PC-3 (cell line): ENCODE measurements around the gene PLEKHN1. TPM values are rescaled to one million over a fixed set of nuclear protein-coding genes. Genes with fewer than 3 reads are reported as not detected.

Source experiments
- ATAC-seq: fragments of 200-7000 bp; cut with Tn5 transposase; 2 replicates; pipeline ENCODE4 v1.9.1; 2020; ENCODE audit warnings: mild to moderate bottlenecking, moderate library complexity
- BruUV-seq: library from RNA; stranded (reverse); fragments of 400-500 nt; replicated peaks from 2 replicates; lab custom pipeline; 2021; lab: Mats Ljungman, UMichigan
- CTCF ChIA-PET: fragments of 300-600 bp; sonication (Branson Sonifier 250); formaldehyde crosslinking; loops from one replicate; lab custom pipeline; 2022; ENCODE audit warnings: antibody characterized with exemption; lab: Charles Lee
- POLR2A ChIA-PET: fragments of 300-600 bp; sonication (Branson Sonifier 250); formaldehyde crosslinking; loops from one replicate; lab custom pipeline; 2022; ENCODE audit warnings: antibody characterized with exemption; ENCODE audit not compliant: unreplicated experiment; lab: Charles Lee
- DNase-seq: peaks from one replicate; pipeline ENCODE4 v3.0.0-alpha.2; 2015
- H2AFZ ChIP-seq: fragments of 300-600 bp; sonication (generic); 2 replicates; pipeline ENCODE4 v1.6.0; 2016; ENCODE audit warnings: antibody characterized with exemption, low read length
- H3F3A ChIP-seq: fragments of 300-600 bp; sonication (generic); one replicate; pipeline ENCODE4 v1.6.0; 2017; ENCODE audit warnings: antibody characterized with exemption, low read length, control low read depth, mild to moderate bottlenecking; ENCODE audit not compliant: unreplicated experiment
- H3K27ac ChIP-seq: fragments of 300-600 bp; sonication (generic); 2 replicates; pipeline ENCODE4 v1.5.1; 2016; ENCODE audit warnings: mild to moderate bottlenecking, low read length
- H3K27me3 ChIP-seq: fragments of 300-600 bp; sonication (generic); 2 replicates; pipeline ENCODE4 v1.6.1; 2016; ENCODE audit warnings: low read length, mixed read lengths
- H3K36me3 ChIP-seq: fragments of 300-600 bp; sonication (generic); 2 replicates; pipeline ENCODE4 v1.6.1; 2016; ENCODE audit warnings: low read depth, mixed run types, low read length, mixed read lengths
- H3K4me1 ChIP-seq: fragments of 300-600 bp; sonication (generic); 2 replicates; pipeline ENCODE4 v1.5.1; 2016; ENCODE audit warnings: low read length; ENCODE audit not compliant: insufficient read depth
- H3K4me2 ChIP-seq: fragments of 300-600 bp; sonication (generic); 2 replicates; pipeline ENCODE4 v1.6.0; 2016; ENCODE audit warnings: low read length
- H3K4me3 ChIP-seq: fragments of 300-600 bp; sonication (generic); 2 replicates; pipeline ENCODE4 v1.5.1; 2016; ENCODE audit warnings: mild to moderate bottlenecking, low read length, mixed read lengths
- H3K79me2 ChIP-seq: fragments of 300-600 bp; sonication (generic); 2 replicates; pipeline ENCODE4 v1.6.1; 2017; ENCODE audit warnings: low read length, mixed read lengths
- H3K9ac ChIP-seq: fragments of 300-600 bp; sonication (generic); 2 replicates; pipeline ENCODE4 v1.6.0; 2016; ENCODE audit warnings: mild to moderate bottlenecking, low read length
- H3K9me2 ChIP-seq: fragments of 300-600 bp; sonication (generic); replicated peaks from 2 replicates; pipeline ENCODE4 v1.6.1; 2016; ENCODE audit warnings: mixed run types, low read length, mixed read lengths
- H3K9me3 ChIP-seq: fragments of 300-600 bp; sonication (generic); 2 replicates; pipeline ENCODE4 v1.6.1; 2016; ENCODE audit warnings: low read length, mixed read lengths
- H4K20me1 ChIP-seq: fragments of 300-600 bp; sonication (generic); 2 replicates; pipeline ENCODE4 v1.6.1; 2016; ENCODE audit warnings: low read length, mixed read lengths
- EZH2 ChIP-seq: fragments of 300-600 bp; sonication (generic); IDR thresholded peaks from one replicate; pipeline ENCODE4 v1.6.1; 2017; ENCODE audit warnings: antibody characterized with exemption, mild to moderate bottlenecking, low read length; ENCODE audit not compliant: unreplicated experiment
- EZH2phosphoT487 ChIP-seq: fragments of 300-600 bp; sonication (generic); IDR thresholded peaks from 2 replicates; pipeline ENCODE4 v1.6.1; 2018; ENCODE audit warnings: mild to moderate bottlenecking, antibody characterized with exemption, low read length, borderline replicate concordance
- intact Hi-C: fragments of 100-400 bp; cut with micrococcal nuclease; formaldehyde crosslinking; loops from 2 replicates; pipeline ENCODE4 v1.9.0; 2023
- total RNA-seq: library from RNA; depleted of rRNA; stranded (reverse); fragments of >200 nt; gene quantifications from 2 replicates; pipeline ENCODE4 v1.2.3, GENCODE V29; 2014
- TF ChIP-seq, protein P1 (sequence below): fragments of 300-600 bp; sonication (generic); conservative IDR thresholded peaks from 2 replicates; pipeline ENCODE4 v1.5.1; 2017; ENCODE audit warnings: antibody characterized with exemption, low read depth, mild to moderate bottlenecking, low read length

The PLEKHN1 gene
- total RNA-seq, 1 experiment from 2014 or later = 14.0 TPM

DNA sequence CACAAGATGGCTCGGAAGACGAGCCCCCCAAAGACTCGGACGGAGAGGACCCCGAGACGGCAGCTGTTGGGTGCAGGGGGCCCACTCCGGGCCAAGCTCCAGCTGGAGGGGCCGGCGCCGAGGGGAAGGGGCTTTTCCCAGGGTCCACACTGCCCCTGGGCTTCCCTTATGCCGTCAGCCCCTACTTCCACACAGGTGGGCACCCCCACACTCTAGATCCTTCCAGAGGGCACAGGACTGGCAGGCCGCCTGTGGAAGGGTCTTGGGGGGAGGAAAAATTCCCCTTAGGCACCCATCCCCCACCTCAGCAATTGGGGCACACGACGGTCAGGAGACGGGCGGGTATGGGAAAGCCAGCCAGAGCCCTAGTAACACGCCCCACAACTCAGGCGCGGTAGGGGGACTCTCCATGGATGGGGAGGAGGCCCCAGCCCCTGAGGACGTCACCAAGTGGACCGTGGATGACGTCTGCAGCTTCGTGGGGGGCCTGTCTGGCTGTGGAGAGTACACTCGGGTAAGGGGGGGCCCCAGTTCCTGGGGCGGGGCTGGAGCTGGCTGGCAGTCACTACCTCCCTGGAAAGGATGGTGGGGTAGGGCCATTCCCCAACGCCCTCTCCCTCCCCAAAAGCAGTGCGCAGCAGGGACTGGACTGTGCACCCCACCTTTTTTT lies 23.3 kb upstream of the PLEKHN1 start:
- Histone ChIP-seq H3K4me3 (peak overlapping the region; percentile 65; the same call in 1 of the 2 replicates), H3K4me2 (peak overlapping the region; percentile 89; the same call in 1 of the 2 replicates), H4K20me1 (no peaks in the 10 kb centered on the region), H3K27ac (no peak overlapping the region), H2AFZ (no peak overlapping the region), H3K9ac (no peak overlapping the region), H3K36me3 (peaks cover 9% of the 10 kb centered on the region; the same call in 1 of the 2 replicates), H3F3A (no peaks in the 10 kb centered on the region), H3K9me3 (no peaks in the 10 kb centered on the region), H3K9me2 (no peaks in the 10 kb centered on the region), H3K4me1 (peaks cover 22% of the 10 kb centered on the region), H3K79me2 (no peaks in the 10 kb centered on the region), H3K27me3 (peaks cover 22% of the 10 kb centered on the region)
- BruUV-seq = no TSS peak
- DNase-seq (no peak), ATAC-seq (no peak)
- ChIA-PET CTCF (no interaction called here), POLR2A (interaction anchor here (0.7 kb wide), 1 partner anchor 37 kb away, joined by 3 read pairs; no protein-coding TSS in a partner anchor)
- intact Hi-C loops = no loop called here
- TF ChIP-seq EZH2phosphoT487 = no peak
- TF ChIP-seq, protein P1, sequence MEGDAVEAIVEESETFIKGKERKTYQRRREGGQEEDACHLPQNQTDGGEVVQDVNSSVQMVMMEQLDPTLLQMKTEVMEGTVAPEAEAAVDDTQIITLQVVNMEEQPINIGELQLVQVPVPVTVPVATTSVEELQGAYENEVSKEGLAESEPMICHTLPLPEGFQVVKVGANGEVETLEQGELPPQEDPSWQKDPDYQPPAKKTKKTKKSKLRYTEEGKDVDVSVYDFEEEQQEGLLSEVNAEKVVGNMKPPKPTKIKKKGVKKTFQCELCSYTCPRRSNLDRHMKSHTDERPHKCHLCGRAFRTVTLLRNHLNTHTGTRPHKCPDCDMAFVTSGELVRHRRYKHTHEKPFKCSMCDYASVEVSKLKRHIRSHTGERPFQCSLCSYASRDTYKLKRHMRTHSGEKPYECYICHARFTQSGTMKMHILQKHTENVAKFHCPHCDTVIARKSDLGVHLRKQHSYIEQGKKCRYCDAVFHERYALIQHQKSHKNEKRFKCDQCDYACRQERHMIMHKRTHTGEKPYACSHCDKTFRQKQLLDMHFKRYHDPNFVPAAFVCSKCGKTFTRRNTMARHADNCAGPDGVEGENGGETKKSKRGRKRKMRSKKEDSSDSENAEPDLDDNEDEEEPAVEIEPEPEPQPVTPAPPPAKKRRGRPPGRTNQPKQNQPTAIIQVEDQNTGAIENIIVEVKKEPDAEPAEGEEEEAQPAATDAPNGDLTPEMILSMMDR = no peak
- TF ChIP-seq EZH2 = no peak

DNA sequence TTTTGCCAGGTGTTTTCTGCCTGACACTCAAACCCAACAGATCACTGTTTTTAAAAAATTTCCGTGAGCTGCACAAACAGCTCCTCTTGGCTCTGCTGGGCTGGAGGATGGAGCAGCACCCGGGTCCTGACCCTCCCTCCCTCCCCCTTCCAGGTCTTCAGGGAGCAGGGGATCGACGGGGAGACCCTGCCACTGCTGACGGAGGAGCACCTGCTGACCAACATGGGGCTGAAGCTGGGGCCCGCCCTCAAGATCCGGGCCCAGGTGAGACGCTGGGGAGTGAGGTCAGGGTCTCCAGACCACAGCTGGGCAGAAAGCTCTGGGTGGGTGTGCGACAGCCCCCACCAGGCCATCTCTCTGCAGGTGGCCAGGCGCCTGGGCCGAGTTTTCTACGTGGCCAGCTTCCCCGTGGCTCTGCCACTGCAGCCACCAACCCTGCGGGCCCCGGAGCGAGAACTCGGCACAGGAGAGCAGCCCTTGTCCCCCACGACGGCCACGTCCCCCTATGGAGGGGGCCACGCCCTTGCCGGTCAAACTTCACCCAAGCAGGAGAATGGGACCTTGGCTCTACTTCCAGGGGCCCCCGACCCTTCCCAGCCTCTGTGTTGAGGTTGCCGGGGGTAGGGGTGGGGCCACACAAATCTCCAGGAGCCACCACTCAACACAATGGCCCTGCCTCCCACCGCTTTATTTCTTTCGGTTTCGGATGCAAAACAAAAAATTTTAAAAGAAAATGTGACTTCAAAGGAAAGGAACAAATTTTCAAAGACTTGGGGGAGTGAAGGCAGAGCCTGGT lies 22.5 kb upstream of the PLEKHN1 start:
- no peak for DNase-seq
- Histone ChIP-seq H3K9me3 (no peaks in the 10 kb centered on the region), H3K9me2 (no peaks in the 10 kb centered on the region), H3K4me3 (no peak overlapping the region), H3K79me2 (no peaks in the 10 kb centered on the region), H4K20me1 (no peaks in the 10 kb centered on the region), H3K4me2 (no peak overlapping the region), H2AFZ (no peak overlapping the region), H3K27me3 (peaks cover 22% of the 10 kb centered on the region), H3K4me1 (peaks cover 22% of the 10 kb centered on the region), H3K36me3 (peaks cover 10% of the 10 kb centered on the region; the same call in 1 of the 2 replicates), H3K27ac (no peak overlapping the region), H3F3A (no peaks in the 10 kb centered on the region), H3K9ac (no peak overlapping the region)
- ChIA-PET POLR2A (no interaction called here), CTCF (no interaction called here)
- TF ChIP-seq EZH2 (no peak), EZH2phosphoT487 (no peak)
- TF ChIP-seq, protein P1 = no peak
- intact Hi-C loops = no loop called here
- ATAC-seq = no peak
- BruUV-seq = no TSS peak
